HCT116 (cell line): ENCODE measurements around the gene ALDH3A1. TPM values are rescaled to one million over a fixed set of nuclear protein-coding genes. Genes with fewer than 3 reads are reported as not detected.

Experiments used
- ATAC-seq: fragments of 200-7000 bp; cut with Tn5 transposase; 2 replicates; pipeline ENCODE4 v1.9.1; 2020; ENCODE audit warnings: mild to moderate bottlenecking, moderate library complexity
- BruUV-seq: library from RNA; stranded (reverse); fragments of 400-500 nt; replicated peaks from 2 replicates; lab custom pipeline; 2021; lab: Mats Ljungman, UMichigan
- CTCF ChIA-PET: fragments of 300-600 bp; sonication (Branson Sonifier 250); formaldehyde crosslinking; loops from one replicate; lab custom pipeline; 2021; ENCODE audit warnings: antibody characterized with exemption; lab: Charles Lee
- POLR2A ChIA-PET: fragments of 300-600, 350-600 bp; sonication (Branson Sonifier 250); formaldehyde crosslinking; loops from one replicate; lab custom pipeline; 2021; ENCODE audit warnings: antibody characterized with exemption; lab: Charles Lee
- RAD21 ChIA-PET, 2 experiments: fragments of 300-600 bp; sonication (Branson Sonifier 250); formaldehyde crosslinking; loops; one replicate each; lab custom pipeline; 2023; ENCODE audit warnings: low total read pairs in 2 of 2; ENCODE audit not compliant: uncharacterized antibody in 2 of 2, unreplicated experiment in 2 of 2, low non-redundant PET in 1 of 2; lab: Charles Lee
- DNase-seq: peaks from one replicate; pipeline ENCODE4 v3.0.0-alpha.2; 2010; ENCODE audit warnings: low read depth, low spot score
- H2AFZ ChIP-seq: fragments of 200-600 bp; shearing (Covaris generic), sonication (generic); 2 replicates; pipeline ENCODE4 v1.6.1; 2017; ENCODE audit warnings: low read depth, mixed run types, mixed read lengths, antibody characterized with exemption, low read length; ENCODE audit not compliant: poor library complexity, severe bottlenecking
- H3K27ac ChIP-seq: 2 replicates; pipeline ENCODE4 v1.5.1; 2012; ENCODE audit warnings: low read depth, low read length
- H3K27me3 ChIP-seq: fragments of 200-600 bp; sonication (generic); 2 replicates; pipeline ENCODE4 v1.6.1; 2016; ENCODE audit warnings: mixed run types, low read length, mixed read lengths; ENCODE audit not compliant: insufficient read depth
- H3K36me3 ChIP-seq, 2 experiments: fragments of 200-500 bp in 1 of 2; fragments of 200-600 bp in 1 of 2; sonication (Bioruptor generic) in 1 of 2; sonication (generic) in 1 of 2; 2 replicates each; pipeline versions ENCODE4 v1.5.1 to v1.6.1; 2014 to 2016; ENCODE audit warnings: low read length in 2 of 2, inconsistent platforms in 1 of 2, mixed read lengths in 1 of 2, mixed run types in 1 of 2; ENCODE audit not compliant: insufficient read depth in 2 of 2, control insufficient read depth in 1 of 2
- H3K4me1 ChIP-seq, 2 experiments: fragments of 200-600 bp in 1 of 2; sonication (generic) in 1 of 2; 2 replicates each; pipeline versions ENCODE4 v1.5.1 to v1.6.1; 2012 to 2017; ENCODE audit warnings: low read length in 2 of 2, inconsistent platforms in 1 of 2, mild to moderate bottlenecking in 1 of 2, mixed read lengths in 1 of 2, mixed run types in 1 of 2, moderate library complexity in 1 of 2; ENCODE audit not compliant: insufficient read depth in 2 of 2, control insufficient read depth in 1 of 2
- H3K4me2 ChIP-seq: fragments of 200-600 bp; sonication (generic); 2 replicates; pipeline ENCODE4 v1.6.1; 2017; ENCODE audit warnings: mixed run types, low read length, mixed read lengths
- H3K4me3 ChIP-seq, 2 experiments: fragments of 200-600 bp in 1 of 2; sonication (generic) in 1 of 2; replicated peaks in 1 of 2; 2 replicates each; pipeline ENCODE4 v1.5.1; 2011 to 2016; ENCODE audit warnings: low read length in 2 of 2, control low read depth in 1 of 2, low read depth in 1 of 2, mild to moderate bottlenecking in 1 of 2, mixed read lengths in 1 of 2, mixed run types in 1 of 2
- H3K79me2 ChIP-seq: fragments of 200-600 bp; sonication (generic); 2 replicates; pipeline ENCODE4 v1.6.1; 2017; ENCODE audit warnings: mild to moderate bottlenecking, mixed run types, low read length, moderate library complexity, mixed read lengths; ENCODE audit not compliant: insufficient read depth
- H3K9ac ChIP-seq: fragments of 200-600 bp; sonication (generic); 2 replicates; pipeline ENCODE4 v1.6.1; 2016; ENCODE audit warnings: low read length, mixed read lengths
- H3K9me2 ChIP-seq: fragments of 200-600 bp; sonication (generic), shearing (Covaris generic); 2 replicates; pipeline ENCODE4 v1.6.1; 2017; ENCODE audit warnings: mixed run types, mild to moderate bottlenecking, moderate library complexity; ENCODE audit not compliant: insufficient read depth
- H3K9me3 ChIP-seq, 2 experiments: fragments of 200-500 bp in 1 of 2; fragments of 200-600 bp in 1 of 2; sonication (Bioruptor generic) in 1 of 2; sonication (generic) in 1 of 2; 2 replicates each; pipeline ENCODE4 v1.6.1; 2014 to 2017; ENCODE audit warnings: low read length in 2 of 2, mixed read lengths in 2 of 2, inconsistent platforms in 1 of 2, low read depth in 1 of 2, mild to moderate bottlenecking in 1 of 2, mixed run types in 1 of 2, moderate library complexity in 1 of 2; ENCODE audit not compliant: control insufficient read depth in 1 of 2, insufficient read depth in 1 of 2
- H4K20me1 ChIP-seq: fragments of 200-600 bp; sonication (generic), shearing (Covaris generic); 2 replicates; pipeline ENCODE4 v1.6.1; 2017; ENCODE audit warnings: mixed run types, mild to moderate bottlenecking, moderate library complexity; ENCODE audit not compliant: insufficient read depth
- ATF3 ChIP-seq: IDR thresholded peaks from 2 replicates; pipeline ENCODE4 v1.6.1; 2012
- CEBPB ChIP-seq: IDR thresholded peaks from 2 replicates; pipeline ENCODE4 v1.6.1; 2012; ENCODE audit warnings: low read depth
- EGR1 ChIP-seq: IDR thresholded peaks from 2 replicates; pipeline ENCODE4 v1.6.1; 2012; ENCODE audit warnings: low read depth
- ELF1 ChIP-seq: IDR thresholded peaks from 2 replicates; pipeline ENCODE4 v1.6.1; 2012; ENCODE audit warnings: low read depth, borderline replicate concordance
- EZH2 ChIP-seq: fragments of 200-600 bp; sonication (generic); IDR thresholded peaks from 2 replicates; pipeline ENCODE4 v1.6.1; 2017; ENCODE audit warnings: antibody characterized with exemption, mixed run types
- EZH2phosphoT487 ChIP-seq: fragments of 200-600 bp; IDR thresholded peaks from 2 replicates; pipeline ENCODE4 v1.6.1; 2018; ENCODE audit warnings: antibody characterized with exemption, borderline replicate concordance
- FOSL1 ChIP-seq: IDR thresholded peaks from 2 replicates; pipeline ENCODE4 v1.6.1; 2012; ENCODE audit warnings: low read depth
- JUND ChIP-seq: IDR thresholded peaks from 2 replicates; pipeline ENCODE4 v1.6.1; 2012
- MAX ChIP-seq: IDR thresholded peaks from 2 replicates; pipeline ENCODE4 v1.6.1; 2012
- POLR2A ChIP-seq: IDR thresholded peaks from 2 replicates; pipeline ENCODE4 v1.7.0; 2011; ENCODE audit warnings: borderline replicate concordance; ENCODE audit not compliant: insufficient read depth, insufficient read length; ENCODE audit errors: extremely low read depth
- POLR2AphosphoS5 ChIP-seq: IDR thresholded peaks from 2 replicates; pipeline ENCODE4 v1.6.1; 2011; ENCODE audit warnings: mild to moderate bottlenecking, low read depth, low read length, moderate library complexity
- RAD21 ChIP-seq: IDR thresholded peaks from 2 replicates; pipeline ENCODE4 v1.6.1; 2012; ENCODE audit warnings: low read depth, mild to moderate bottlenecking
- REST ChIP-seq: IDR thresholded peaks from 2 replicates; pipeline ENCODE4 v1.6.1; 2012; ENCODE audit warnings: low read depth
- SIN3A ChIP-seq: IDR thresholded peaks from 2 replicates; pipeline ENCODE4 v1.6.1; 2012; ENCODE audit warnings: low read depth
- SP1 ChIP-seq: IDR thresholded peaks from 2 replicates; pipeline ENCODE4 v1.6.1; 2012; ENCODE audit warnings: low read depth
- SRF ChIP-seq: IDR thresholded peaks from 2 replicates; pipeline ENCODE4 v1.6.1; 2012; ENCODE audit warnings: low read depth
- TCF7L2 ChIP-seq: IDR thresholded peaks from 2 replicates; pipeline ENCODE4 v1.7.0; 2011; ENCODE audit warnings: borderline replicate concordance, inconsistent platforms; ENCODE audit not compliant: insufficient read depth, insufficient read length; ENCODE audit errors: extremely low read depth
- ZBTB33 ChIP-seq: IDR thresholded peaks from 2 replicates; pipeline ENCODE4 v1.6.1; 2011; ENCODE audit warnings: mild to moderate bottlenecking, low read length, moderate library complexity; ENCODE audit not compliant: insufficient replicate concordance; ENCODE audit errors: extremely low read depth
- ZFX ChIP-seq: fragments of 450-650 bp; IDR thresholded peaks from 2 replicates; pipeline ENCODE4 v1.6.1; 2017
- ZNF274 ChIP-seq: fragments of 200-500 bp; sonication (Bioruptor generic); IDR thresholded peaks from 2 replicates; pipeline ENCODE4 v1.6.1; 2014; ENCODE audit warnings: mild to moderate bottlenecking, low read depth, low read length, inconsistent platforms
- intact Hi-C: fragments of 100-400 bp; cut with micrococcal nuclease; formaldehyde crosslinking; loops from 2 replicates; pipeline ENCODE4 v1.10.0; 2022
- total RNA-seq: library from RNA; stranded (reverse); gene quantifications from one replicate; pipeline ENCODE4 v1.2.1, GENCODE V29; 2021; ENCODE audit not compliant: unreplicated experiment

ALDH3A1 gene
- total RNA-seq, 1 experiment from 2014 or later = 0.86 TPM

GRCh38 chr17:19755821-19756510 is 7.9 kb upstream of the ALDH3A1 start:
- no peaks in the 10 kb centered on the region for H3K9me3 ChIP-seq
- no peaks in the 10 kb centered on the region for H3K27me3 ChIP-seq
- RAD21 ChIA-PET = no interaction called here
- CTCF ChIA-PET = no interaction called here
- intact Hi-C loops = no loop called here
- no peak overlapping the region for H2AFZ ChIP-seq
- no peaks in the 10 kb centered on the region for H3K79me2 ChIP-seq
- POLR2A ChIA-PET = interaction anchor here (1.4 kb wide), 1 partner anchor 107 kb away, joined by 5 read pairs; the partner anchor contains the start of gene ALDH3A2
- ATAC-seq (no peak), DNase-seq (no peak)
- no peak overlapping the region for H3K27ac ChIP-seq
- H3K4me2 ChIP-seq = no peak overlapping the region
- no peaks in the 10 kb centered on the region for H3K9me2 ChIP-seq
- no peaks in the 10 kb centered on the region for H3K36me3 ChIP-seq
- H3K9ac ChIP-seq = no peak overlapping the region
- TF ChIP-seq MAX (no peak), ATF3 (no peak), FOSL1 (no peak), JUND (no peak), ZNF274 (no peak), RAD21 (no peak), SRF (no peak), SP1 (no peak), EZH2 (no peak), TCF7L2 (no peak), POLR2A (no peak), EGR1 (no peak), REST (no peak), CEBPB (no peak), ZBTB33 (no peak), ZFX (no peak), ELF1 (no peak), SIN3A (no peak), EZH2phosphoT487 (no peak), POLR2AphosphoS5 (no peak)
- no TSS peak for BruUV-seq
- H3K4me3 ChIP-seq = no peak overlapping the region
- peaks cover 34 to 41% of the 10 kb centered on the region in 2 experiments for H3K4me1 ChIP-seq
- no peaks in the 10 kb centered on the region for H4K20me1 ChIP-seq
